IPS DF 4.7 (cell line): ENCODE results near the gene ARFGEF3.
"Not testable (repeated sequence)": the region's sequence is repeated elsewhere in the genome, so short reads cannot be mapped to it uniquely, and the experiment has no call there.

Source experiments
- DNase-seq: peaks from one replicate; pipeline ENCODE4 v3.0.0-alpha.2; 2013; ENCODE audit warnings: low spot score; ENCODE audit errors: extremely low read depth

The ARFGEF3 gene

DNA sequence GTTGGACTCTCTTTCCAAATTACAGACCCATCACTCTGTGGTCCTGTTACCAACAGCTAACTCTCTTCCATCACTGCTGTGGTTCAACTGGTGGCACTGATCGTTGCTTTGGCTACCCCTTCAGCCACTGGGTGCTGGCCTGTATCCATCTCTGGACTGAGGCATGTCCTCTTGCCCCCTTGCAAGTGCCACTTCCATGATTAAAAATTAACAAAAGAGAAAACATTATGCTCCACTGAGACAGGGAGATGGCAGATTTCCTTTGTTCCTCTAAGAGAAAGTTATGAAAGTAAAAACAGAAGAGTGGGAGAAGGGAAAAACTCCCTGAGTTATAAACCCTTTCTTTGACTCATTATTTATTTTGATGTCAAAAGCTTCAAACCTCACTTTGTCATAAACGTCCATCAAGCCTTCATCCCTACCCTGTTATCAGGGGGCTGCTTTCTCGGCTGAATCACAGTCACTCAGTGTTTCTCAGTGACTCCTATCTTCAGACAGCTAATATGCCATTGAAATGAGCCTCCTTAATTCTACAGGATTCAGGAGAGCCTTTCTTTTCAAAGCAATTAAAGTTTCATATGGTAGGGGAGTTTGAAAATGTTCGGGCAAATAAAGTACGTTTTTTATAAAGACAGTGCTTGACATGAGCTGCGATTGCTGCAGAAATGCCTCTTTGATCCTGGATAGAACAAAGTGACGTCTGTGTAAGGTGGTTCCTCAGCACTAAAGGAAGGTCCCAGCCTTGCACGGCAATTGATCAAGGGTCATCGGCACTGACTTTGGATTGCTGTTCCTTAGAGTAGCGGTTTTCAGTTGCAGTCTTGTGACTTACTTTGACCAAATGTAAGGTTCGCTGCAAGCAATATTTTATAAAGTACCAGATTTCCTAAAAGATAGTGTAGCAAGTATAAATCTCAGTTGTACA, 106.5 kb downstream of the ARFGEF3 start:
- DNase-seq: no peak

DNA sequence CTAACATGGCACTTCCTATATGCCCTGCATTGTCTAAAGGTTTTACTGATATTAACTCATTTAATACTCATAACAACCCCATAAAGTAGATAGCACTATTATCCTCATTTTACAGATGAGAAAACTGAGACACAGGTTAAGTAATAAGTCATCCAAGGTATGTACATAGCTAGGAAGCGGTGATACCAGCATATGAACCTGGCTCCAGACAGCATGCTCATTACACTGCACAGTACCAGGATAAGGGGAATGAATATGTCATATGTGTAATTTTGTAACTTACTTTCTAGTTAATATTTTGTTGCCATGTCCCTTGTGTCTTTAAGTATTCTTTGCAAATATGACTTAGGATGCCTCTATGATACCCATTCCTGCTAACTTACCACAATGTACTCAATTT, 109.7 kb downstream of the ARFGEF3 start:
- DNase-seq: no peak

DNA sequence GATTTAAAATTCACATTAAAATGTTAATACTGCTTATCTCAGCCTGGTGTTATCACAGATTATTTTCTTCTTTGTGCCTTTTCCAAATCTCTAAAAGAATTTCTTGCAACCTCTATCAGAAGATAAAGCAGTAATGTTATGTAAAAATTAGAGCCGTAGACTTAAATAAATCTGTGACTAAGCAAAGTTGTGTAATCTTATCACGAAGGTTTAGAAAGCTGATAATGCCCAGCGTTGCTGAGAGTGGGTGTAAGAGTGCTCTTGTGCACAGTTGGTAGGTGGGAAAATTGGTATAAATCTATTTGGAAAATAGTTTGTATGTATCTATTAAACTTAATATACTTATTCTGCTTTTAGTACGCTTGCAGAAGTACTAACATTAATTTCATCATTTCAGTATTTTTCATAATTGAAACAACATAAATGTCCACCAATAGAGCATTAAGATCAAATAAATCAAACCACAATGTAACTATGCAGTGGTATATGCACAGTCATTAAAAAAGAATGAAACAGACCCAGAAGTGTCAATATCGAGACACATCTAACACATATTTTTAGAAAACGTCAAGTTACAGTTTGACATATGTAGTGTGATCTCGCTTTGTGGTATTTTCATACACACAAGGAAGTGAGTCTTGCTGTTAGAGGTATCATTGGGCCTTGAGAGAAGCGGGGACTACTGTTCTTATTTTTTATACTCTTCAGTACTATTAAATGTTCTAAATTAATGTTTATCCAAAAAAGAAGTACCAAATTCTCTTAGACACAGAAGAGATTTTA, 111.0 kb downstream of the ARFGEF3 start:
- DNase-seq: no peak

DNA sequence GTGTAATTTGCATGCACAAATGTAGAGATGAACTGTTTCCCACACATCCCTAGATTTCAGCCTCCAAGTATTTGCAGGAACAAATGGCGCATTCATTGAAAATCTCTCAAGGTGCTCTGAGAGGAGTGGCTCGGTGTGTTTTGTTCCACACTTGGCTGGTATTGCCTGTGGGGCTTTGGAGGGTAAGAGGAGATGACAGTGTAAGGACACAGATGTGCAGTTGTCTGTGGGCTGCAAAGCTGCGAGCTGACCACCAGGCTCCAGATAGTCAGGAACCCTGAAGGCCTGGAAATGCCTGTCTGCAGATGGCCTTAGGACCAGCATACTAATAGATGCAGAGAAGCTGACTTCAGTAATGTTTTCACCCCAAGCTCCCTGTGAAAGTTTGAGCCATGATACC, 114.2 kb downstream of the ARFGEF3 start:
- no peak for DNase-seq

DNA sequence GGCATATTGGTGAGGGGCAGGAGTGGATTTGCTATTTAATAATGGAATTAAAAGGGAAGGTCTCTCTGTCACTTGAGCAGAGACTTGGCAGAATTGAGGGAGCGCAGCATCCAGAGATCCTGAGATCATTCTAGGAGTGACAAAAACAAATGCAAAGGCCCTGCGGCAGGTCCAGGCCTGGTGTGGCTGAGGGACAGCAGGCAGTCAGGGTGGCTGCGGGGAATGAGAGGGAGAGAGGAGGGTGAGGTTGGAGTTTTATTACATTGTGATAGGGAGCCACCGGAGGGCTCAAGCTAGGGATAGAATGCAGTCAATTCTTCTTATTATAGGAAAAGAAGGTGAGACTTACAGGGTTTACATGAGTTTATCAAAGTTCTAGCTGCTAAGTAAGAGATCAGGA, 116.1 kb downstream of the ARFGEF3 start:
- DNase-seq: no peak

DNA sequence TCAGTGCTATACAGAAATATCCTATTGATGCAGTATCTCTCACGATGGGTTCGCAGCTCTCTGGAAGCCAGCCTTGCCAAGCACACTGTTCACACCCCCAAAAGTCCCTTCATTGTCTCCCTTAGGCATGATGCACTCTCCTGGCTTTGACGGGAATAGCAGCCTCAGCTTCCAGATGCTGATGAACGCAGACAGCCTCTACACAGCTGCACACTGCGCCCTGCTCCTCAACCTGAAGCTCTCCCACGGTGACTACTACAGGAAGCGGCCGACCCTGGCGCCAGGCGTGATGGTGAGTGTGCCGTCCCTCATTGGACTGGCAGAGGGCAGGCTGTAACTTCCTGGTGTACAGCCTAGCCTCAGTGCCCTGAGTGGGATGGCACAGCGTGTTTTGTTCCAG, 116.6 kb downstream of the ARFGEF3 start:
- DNase-seq: peak; percentile 16

DNA sequence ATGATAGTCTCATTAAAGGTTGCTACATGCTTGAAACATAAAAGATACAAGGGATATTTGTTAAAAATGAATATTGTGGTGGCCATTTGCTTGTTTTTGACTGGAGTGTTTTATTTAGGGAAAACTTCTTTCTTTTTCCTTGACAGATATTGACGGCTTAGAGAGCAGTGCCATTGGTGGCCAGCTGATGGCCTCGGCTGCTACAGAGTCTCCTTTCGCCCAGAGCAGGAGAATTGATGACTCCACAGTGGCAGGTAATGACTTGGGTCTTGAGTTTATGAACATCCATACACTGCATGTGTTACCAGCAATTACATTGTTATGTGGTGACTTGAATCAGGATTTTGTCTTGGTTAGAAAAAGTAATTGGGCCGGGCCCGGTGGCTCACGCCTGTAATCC, 124.1 kb downstream of the ARFGEF3 start:
- no peak for DNase-seq

DNA sequence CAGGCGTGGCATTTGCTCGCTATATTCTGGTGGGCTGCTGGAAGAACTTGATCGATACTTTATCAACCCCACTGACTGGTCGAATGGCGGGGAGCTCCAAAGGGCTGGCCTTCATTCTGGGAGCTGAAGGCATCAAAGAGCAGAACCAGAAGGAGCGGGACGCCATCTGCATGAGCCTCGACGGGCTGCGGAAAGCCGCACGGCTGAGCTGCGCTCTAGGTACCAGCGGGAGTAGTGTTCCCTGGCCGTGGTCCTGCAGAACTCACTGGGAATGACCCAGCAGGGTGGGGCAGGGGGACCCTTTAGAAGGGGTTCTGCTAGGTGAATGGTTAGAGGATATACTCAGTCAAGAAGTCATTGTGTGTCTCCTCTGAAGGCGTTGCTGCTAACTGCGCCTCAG, 125.0 kb downstream of the ARFGEF3 start:
- no peak for DNase-seq

DNA sequence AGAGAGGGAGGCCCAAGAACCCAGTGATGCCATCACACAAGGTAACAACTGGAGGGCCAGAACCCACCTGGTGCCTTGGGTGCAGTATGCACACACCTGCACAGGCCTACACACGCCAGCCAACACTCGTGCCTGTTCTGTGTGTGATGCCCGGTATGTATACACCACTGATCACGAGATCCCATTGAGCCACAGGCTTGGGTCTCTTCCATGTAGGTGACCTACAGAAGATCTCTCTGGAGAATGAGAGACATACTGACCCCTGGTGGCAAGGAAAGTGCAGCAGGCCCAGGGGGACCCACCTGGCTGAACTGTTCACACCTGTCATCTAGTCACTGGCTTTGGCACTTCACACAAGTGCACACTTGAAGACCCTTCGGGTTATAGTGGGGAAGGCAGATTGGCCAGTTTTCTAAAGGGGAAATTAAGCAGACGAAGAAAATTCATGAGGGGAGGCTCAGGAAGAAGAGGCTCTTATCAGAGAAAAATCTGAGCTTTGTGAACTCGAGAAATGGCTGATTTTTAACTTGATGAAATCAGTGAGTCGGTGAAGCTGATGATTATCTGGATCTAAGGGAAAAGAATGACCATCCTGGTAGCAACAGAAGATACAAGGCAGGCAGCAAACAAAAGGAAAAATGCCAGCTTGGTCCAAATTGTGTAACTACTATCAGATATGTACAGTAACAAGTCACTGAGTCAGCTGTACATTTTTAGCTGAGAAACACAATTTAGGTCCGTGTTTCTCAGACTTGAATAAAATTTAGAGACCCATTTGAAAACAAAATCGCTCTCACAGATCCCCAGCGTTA, 125.6 kb downstream of the ARFGEF3 start:
- peak; percentile 14 for DNase-seq

DNA sequence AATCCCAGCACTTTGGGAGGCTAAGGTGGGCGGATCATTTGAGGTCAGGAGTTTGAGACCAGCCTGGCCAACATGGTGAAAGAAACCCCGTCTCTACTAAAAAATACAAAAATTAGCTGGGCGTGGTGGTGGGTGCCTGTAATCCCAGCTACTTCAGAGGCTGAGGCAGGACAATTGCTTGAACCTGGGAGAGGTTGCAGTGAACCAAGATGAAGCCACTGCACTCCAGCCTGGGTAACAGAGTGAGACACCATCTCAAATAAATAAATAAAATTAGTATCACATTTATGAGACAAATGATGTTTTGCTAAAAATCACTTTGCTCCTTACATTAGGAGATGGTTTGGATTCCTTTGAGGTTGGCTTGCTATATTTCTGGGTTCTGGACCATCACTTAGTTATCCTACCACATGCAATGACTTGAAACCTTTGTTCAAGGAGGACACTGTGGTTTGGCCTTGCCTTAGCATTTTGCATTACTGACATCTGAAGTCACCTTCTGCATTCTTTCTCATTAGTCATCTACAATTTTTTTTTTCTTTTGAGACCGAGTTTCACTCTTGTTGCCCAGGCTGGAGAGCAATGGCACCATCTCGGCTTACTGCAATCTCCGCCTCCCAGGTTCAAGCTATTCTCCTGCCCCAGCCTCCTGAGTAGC, 126.8 kb downstream of the ARFGEF3 start:
- DNase-seq: not testable (repeated sequence)

DNA sequence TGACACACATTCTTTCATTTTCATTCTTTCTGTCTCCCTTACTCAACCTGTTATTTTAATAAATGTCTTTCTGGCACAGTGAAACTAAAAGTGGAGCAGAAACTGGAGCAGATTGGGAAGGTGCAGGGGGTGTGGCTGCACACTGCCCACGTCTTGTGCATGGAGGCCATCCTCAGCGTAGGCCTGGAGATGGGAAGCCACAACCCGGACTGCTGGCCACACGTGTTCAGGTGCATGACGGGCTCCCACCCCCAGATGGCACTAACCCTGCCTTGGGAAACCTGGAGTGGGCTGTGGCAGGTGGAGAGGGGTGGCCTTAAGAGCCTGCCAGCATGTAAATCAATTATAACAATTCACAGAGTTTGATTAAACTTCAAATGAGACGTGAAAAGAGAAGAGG, 128.0 kb downstream of the ARFGEF3 start:
- DNase-seq: no peak

DNA sequence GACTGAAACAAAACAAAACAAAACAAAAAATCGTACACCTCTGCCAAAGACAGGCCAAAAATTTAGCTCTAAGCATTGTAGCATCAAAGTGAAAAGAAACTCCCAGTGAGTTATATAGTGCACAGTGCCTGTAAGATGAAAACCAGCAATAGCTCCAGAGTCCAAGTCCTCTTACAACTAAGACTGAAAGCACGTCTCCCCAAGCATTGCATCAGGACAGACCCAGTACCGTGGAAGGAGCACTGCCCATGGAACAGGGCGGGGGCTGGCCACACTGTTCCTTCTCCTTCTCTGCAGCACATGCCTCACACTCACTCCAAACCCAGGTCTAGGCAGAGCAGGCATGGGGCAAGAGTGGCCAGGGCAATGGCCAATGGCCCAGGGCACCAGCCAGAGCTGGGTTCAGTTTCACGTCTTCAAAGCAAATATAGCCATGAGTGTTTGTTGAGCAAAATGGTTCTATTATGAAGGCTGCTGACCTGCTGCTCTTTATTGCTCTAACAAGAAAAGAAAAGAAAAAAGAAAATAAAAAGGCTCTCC, 128.8 kb downstream of the ARFGEF3 start:
- no peak for DNase-seq

DNA sequence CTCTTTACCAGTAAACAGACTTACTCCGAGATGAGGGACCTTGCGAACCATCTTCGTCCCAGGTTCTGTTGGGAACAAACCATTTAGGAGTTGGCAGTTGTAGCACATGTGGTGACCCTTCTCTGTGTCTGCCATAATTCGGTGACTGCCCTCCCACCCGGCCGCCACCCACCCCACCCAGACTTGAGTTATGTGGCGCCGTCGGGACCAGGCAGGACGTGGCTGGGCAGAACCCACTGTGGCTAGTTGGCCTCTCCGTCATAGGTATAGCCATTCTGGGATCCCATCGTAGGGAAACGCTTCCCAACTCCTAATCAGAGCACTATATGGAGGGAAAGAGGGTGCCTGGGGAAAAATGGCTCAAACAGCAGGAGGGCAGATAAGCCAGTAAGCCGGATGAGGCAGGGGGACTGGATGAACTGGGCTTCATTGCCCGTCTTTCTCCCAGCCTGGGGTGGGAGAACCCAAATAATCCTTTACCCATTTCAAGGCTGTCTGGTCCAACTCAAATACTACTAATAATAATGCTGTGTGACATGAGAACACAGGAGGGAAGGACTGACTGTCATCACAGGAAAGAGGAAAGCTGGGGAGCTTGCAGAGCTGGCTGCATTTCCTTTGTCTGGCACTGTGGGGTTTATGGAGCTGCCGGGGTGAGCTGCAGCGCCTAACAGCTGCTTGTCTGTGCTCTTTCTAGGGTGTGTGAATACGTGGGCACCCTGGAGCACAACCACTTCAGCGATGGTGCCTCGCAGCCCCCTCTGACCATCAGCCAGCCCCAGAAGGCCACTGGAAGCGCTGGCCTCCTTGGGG, 129.5 kb downstream of the ARFGEF3 start:
- DNase-seq: no peak

DNA sequence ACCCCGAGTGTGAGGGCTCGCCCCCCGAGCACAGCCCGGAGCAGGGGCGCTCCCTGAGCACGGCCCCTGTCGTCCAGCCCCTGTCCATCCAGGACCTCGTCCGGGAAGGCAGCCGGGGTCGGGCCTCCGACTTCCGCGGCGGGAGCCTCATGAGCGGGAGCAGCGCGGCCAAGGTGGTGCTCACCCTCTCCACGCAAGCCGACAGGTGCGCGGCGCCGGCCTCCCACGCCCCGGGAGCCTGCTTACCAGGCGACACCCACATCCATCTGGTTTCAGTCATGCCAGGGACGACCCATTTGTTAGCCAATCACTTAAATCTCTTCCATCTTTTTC, 130.1 kb downstream of the ARFGEF3 start:
- no peak for DNase-seq

DNA sequence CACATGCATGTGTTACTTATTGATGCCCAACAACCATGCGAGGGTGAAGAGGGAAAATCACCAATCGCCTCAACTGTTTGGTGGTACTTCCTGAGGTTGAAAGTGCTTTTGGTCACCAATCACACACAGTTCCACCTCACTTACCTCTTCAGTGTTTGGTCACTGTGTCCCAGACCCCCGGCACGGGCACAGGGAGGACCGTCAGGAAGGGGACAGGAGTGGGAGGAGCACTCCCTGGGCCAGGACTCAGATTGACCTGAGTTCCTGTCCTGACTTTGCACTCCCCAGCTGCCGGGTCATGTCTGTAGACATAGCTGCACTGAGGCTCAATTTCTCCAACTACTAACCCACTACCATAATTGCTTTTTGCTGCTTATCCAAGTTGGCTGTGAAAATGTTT, 130.7 kb downstream of the ARFGEF3 start:
- no peak for DNase-seq

DNA sequence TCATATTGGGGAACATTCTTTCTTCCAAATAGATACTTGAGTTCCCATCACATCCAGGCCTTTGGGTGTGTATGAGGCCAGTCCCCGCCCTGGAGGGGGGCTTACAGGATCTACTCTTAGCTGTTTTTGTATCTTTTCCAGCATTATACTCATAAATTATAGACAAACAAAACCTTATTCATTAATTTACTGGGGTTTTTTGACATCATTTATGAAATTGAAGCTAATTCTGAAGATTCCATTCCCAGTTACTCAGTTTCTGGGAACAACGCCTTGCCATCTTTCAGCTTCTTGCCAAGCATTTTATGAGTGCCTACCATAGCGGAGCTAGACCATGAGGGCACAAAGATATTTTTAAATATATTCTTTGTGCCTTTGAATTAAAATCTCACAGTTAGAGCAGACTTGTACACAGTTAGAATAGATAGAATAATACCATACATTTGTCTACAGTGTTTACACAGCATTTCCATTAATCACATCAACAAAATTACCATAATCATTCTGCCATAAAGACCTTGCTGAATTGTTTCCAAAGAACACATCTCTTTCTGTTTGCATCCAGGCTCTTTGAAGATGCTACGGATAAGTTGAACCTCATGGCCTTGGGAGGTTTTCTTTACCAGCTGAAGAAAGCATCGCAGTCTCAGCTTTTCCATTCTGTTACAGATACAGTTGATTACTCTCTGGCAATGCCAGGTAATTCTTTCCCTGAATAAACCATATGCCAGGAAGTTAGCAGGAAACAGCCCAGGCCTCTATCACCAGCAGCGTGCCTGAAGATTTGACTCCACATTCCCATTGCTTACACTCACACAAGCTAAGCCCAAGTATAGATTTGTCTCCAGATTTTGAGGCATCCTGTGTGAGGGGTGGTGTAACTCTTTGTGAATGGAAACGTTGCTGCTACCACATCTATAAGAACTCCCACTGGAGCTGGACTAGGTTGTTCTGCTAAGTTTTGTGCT, 132.0 kb downstream of the ARFGEF3 start:
- no peak for DNase-seq

DNA sequence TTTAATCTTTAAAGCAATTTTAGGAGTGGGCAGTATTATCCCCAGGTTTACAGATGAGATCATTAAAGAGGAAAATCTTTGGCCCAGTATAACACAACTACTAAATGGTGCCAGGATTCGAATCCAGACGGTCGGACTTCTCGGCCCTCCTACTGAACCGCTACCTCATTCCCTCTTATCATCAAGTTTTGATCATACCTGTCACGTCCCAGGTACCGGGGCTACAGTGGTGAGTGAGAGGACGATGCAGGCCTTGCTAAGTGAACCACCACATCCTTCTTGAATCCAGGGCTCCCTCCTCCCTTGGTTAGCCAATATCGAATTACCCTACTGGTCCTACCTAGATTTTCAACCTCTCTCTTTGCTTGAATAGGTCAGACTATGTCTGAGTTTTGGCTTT, 134.6 kb downstream of the ARFGEF3 start:
- no peak for DNase-seq

DNA sequence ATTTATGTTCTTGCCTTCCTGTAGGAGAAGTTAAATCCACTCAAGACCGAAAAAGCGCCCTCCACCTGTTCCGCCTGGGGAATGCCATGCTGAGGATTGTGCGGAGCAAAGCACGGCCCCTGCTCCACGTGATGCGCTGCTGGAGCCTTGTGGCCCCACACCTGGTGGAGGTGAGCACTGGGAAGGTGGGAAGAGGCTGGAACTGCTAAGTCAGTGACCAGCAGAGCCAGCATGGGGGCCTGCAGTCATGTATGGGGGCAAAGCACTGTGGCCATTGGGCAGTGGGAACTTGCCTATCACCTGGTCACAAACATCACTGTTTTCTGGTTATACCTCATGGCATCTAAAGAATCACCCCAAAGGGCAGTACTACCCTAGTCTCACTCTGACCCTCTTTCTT, 135.0 kb downstream of the ARFGEF3 start:
- no peak for DNase-seq

DNA sequence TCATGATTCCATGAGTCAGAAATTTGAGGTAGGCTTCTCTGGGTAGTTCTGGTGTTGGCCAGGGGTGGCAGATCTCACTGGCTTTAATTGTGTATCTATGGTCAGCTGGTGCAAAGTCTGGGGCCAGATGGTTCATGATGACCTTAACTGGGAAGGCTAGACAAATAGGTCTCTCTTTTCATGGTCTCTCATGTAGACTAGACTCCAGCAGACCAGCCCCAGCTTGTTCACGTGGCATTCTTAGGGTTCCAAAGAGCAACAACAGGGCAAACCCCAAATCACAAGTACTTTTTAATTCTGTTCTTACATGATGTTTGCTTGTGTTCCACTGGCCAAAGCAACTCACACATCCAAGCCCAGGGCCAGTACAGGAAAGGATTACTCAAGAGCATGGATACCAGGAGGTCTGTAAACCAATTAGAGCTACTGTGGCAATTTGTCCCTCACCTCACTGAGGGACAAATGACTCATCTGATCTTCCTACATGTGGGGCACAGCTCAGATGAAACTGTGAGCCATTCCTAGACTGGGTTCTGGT, 136.1 kb downstream of the ARFGEF3 start:
- no peak for DNase-seq
